ENCODE measurements around the gene EFCC1. TPM values are rescaled to one million over a fixed set of nuclear protein-coding genes. Genes with fewer than 3 reads are reported as not detected.

EFCC1 gene
- total RNA-seq, 1 donor from 2014 or later: not detected

- peak; percentile 7 for TF ChIP-seq CTCF (IDR thresholded peaks at IDR 0.05; ENCODE audit: insufficient read depth, low read length, poor library complexity, severe bottlenecking)
- H3K27me3 ChIP-seq (ENCODE audit: control insufficient read depth, insufficient read depth, low read length): peaks cover 12% of the 10 kb centered on the region
- DNase-seq (ENCODE audit: low read depth): peak; percentile 65
- H3K4me3 ChIP-seq (ENCODE audit: low read depth, low read length): peak overlapping the region; percentile 53
- H3K36me3 ChIP-seq (ENCODE audit: control insufficient read depth, insufficient read depth, low read length): no peaks in the 10 kb centered on the region
Observed at GRCh38 chr3:129026728-129027543, 25.8 kb downstream of the EFCC1 start.

- no peak for DNase-seq (ENCODE audit: low read depth)
- TF ChIP-seq CTCF (IDR thresholded peaks at IDR 0.05; ENCODE audit: insufficient read depth, low read length, poor library complexity, severe bottlenecking): no peak
- H3K4me3 ChIP-seq (ENCODE audit: low read depth, low read length): peak overlapping the region; percentile 53
- peaks cover 10% of the 10 kb centered on the region for H3K27me3 ChIP-seq (ENCODE audit: control insufficient read depth, insufficient read depth, low read length)
- no peaks in the 10 kb centered on the region for H3K36me3 ChIP-seq (ENCODE audit: control insufficient read depth, insufficient read depth, low read length)
Observed at GRCh38 chr3:129027544-129027880, 26.4 kb downstream of the EFCC1 start.

GRCh38 chr3:129028866-129029265, 27.8 kb downstream of the EFCC1 start:
- Histone ChIP-seq H3K4me3 (ENCODE audit: low read depth, low read length) (no peak overlapping the region), H3K36me3 (ENCODE audit: control insufficient read depth, insufficient read depth, low read length) (no peaks in the 10 kb centered on the region), H3K27me3 (ENCODE audit: control insufficient read depth, insufficient read depth, low read length) (peaks cover 11% of the 10 kb centered on the region)
- no peak for DNase-seq (ENCODE audit: low read depth)
- no peak for TF ChIP-seq CTCF (IDR thresholded peaks at IDR 0.05; ENCODE audit: insufficient read depth, low read length, poor library complexity, severe bottlenecking)

- Histone ChIP-seq H3K4me3 (ENCODE audit: low read depth, low read length) (no peak overlapping the region), H3K36me3 (ENCODE audit: control insufficient read depth, insufficient read depth, low read length) (no peaks in the 10 kb centered on the region), H3K27me3 (ENCODE audit: control insufficient read depth, insufficient read depth, low read length) (peaks cover 5% of the 10 kb centered on the region)
- no peak for DNase-seq (ENCODE audit: low read depth)
- TF ChIP-seq CTCF (IDR thresholded peaks at IDR 0.05; ENCODE audit: insufficient read depth, low read length, poor library complexity, severe bottlenecking): no peak
Observed at GRCh38 chr3:129030611-129031010, 29.5 kb downstream of the EFCC1 start.

- TF ChIP-seq CTCF (IDR thresholded peaks at IDR 0.05; ENCODE audit: insufficient read depth, low read length, poor library complexity, severe bottlenecking): no peak
- Histone ChIP-seq H3K4me3 (ENCODE audit: low read depth, low read length) (no peak overlapping the region), H3K36me3 (ENCODE audit: control insufficient read depth, insufficient read depth, low read length) (no peaks in the 10 kb centered on the region), H3K27me3 (ENCODE audit: control insufficient read depth, insufficient read depth, low read length) (peaks cover 7% of the 10 kb centered on the region)
- DNase-seq (ENCODE audit: low read depth): no peak
Observed at GRCh38 chr3:129031476-129032215, 30.5 kb downstream of the EFCC1 start.

All from kidney epithelial cell (primary cell).